OCI-LY3 (cell line): Measurements from ENCODE around the gene SLC35F2.
A peak's percentile ranks its signal among the peaks of the same experiment; 100 is the strongest.

Experiments used
- H2AFZ ChIP-seq: fragments of 200-600, 300-600 bp; shearing (Covaris generic); 2 replicates; pipeline ENCODE4 v1.6.0; 2014; ENCODE audit warnings: antibody characterized with exemption, low read depth, low read length
- H3K27ac ChIP-seq: fragments of 200-600, 300-600 bp; sonication (generic); 2 replicates; pipeline ENCODE4 v1.5.1; 2014; ENCODE audit warnings: mild to moderate bottlenecking, low read length, moderate library complexity, mixed read lengths
- H3K27me3 ChIP-seq: fragments of 200-600, 300-600 bp; sonication (generic); 2 replicates; pipeline ENCODE4 v1.6.1; 2014; ENCODE audit warnings: low read depth, low read length, mixed read lengths
- H3K36me3 ChIP-seq: fragments of 200-600, 300-600 bp; sonication (generic); replicated peaks from 2 replicates; pipeline ENCODE3; 2014; ENCODE audit warnings: low read depth, low read length, mixed read lengths
- H3K4me1 ChIP-seq: fragments of 300-600, 200-600 bp; sonication (generic); 2 replicates; pipeline ENCODE4 v1.6.1; 2014; ENCODE audit warnings: low read length, mixed read lengths
- H3K4me2 ChIP-seq: fragments of 200-600, 300-600 bp; sonication (generic); 2 replicates; pipeline ENCODE4 v1.6.1; 2014; ENCODE audit warnings: low read length, mixed read lengths
- H3K4me3 ChIP-seq: fragments of 300-600, 200-600 bp; sonication (generic); 2 replicates; pipeline ENCODE4 v1.5.1; 2014; ENCODE audit warnings: antibody characterized with exemption, mild to moderate bottlenecking, low read length, moderate library complexity
- H3K79me2 ChIP-seq: fragments of 300-600, 200-600 bp; shearing (Covaris generic); 2 replicates; pipeline ENCODE4 v1.6.1; 2014; ENCODE audit warnings: mild to moderate bottlenecking, low read length, mixed read lengths
- H3K9ac ChIP-seq: fragments of 300-600, 200-600 bp; shearing (Covaris generic); 2 replicates; pipeline ENCODE4 v1.6.0; 2014; ENCODE audit warnings: mild to moderate bottlenecking, low read length, moderate library complexity
- H3K9me3 ChIP-seq: fragments of 200-600, 300-600 bp; shearing (Covaris generic); 2 replicates; pipeline ENCODE4 v1.6.1; 2014; ENCODE audit warnings: low read length, mixed read lengths; ENCODE audit not compliant: insufficient read depth
- H4K20me1 ChIP-seq: fragments of 200-600, 300-600 bp; sonication (generic); 2 replicates; pipeline ENCODE4 v1.6.1; 2016; ENCODE audit warnings: low read length, mixed read lengths; ENCODE audit not compliant: insufficient read depth
- EZH2phosphoT487 ChIP-seq: fragments of 200-600 bp; shearing (Covaris generic); IDR thresholded peaks from 2 replicates; pipeline ENCODE4 v1.6.1; 2018; ENCODE audit warnings: antibody characterized with exemption, mixed run types, low read depth
- TF ChIP-seq, protein P1 (sequence below): fragments of 200-600, 300-600 bp; sonication (generic); IDR thresholded peaks from 2 replicates; pipeline ENCODE4 v1.5.1; 2014; ENCODE audit warnings: antibody characterized with exemption, low read length, low read depth

The SLC35F2 gene

GRCh38 chr11:107801641-107802040 lies 56.9 kb downstream of the SLC35F2 start:
- Histone ChIP-seq H3K9me3 (no peaks in the 10 kb centered on the region), H4K20me1 (no peaks in the 10 kb centered on the region), H3K9ac (no peak overlapping the region), H2AFZ (no peak overlapping the region), H3K36me3 (peaks cover 17% of the 10 kb centered on the region), H3K27me3 (no peaks in the 10 kb centered on the region), H3K27ac (no peak overlapping the region), H3K4me3 (no peak overlapping the region), H3K4me2 (no peak overlapping the region), H3K79me2 (no peaks in the 10 kb centered on the region), H3K4me1 (no peaks in the 10 kb centered on the region)
- TF ChIP-seq, protein P1, sequence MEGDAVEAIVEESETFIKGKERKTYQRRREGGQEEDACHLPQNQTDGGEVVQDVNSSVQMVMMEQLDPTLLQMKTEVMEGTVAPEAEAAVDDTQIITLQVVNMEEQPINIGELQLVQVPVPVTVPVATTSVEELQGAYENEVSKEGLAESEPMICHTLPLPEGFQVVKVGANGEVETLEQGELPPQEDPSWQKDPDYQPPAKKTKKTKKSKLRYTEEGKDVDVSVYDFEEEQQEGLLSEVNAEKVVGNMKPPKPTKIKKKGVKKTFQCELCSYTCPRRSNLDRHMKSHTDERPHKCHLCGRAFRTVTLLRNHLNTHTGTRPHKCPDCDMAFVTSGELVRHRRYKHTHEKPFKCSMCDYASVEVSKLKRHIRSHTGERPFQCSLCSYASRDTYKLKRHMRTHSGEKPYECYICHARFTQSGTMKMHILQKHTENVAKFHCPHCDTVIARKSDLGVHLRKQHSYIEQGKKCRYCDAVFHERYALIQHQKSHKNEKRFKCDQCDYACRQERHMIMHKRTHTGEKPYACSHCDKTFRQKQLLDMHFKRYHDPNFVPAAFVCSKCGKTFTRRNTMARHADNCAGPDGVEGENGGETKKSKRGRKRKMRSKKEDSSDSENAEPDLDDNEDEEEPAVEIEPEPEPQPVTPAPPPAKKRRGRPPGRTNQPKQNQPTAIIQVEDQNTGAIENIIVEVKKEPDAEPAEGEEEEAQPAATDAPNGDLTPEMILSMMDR: no peak
- TF ChIP-seq EZH2phosphoT487: no peak

- H3K27me3 ChIP-seq: no peaks in the 10 kb centered on the region
- H3K36me3 ChIP-seq: peaks cover 18% of the 10 kb centered on the region
- no peak overlapping the region for H2AFZ ChIP-seq
- H3K79me2 ChIP-seq: no peaks in the 10 kb centered on the region
- no peak overlapping the region for H3K27ac ChIP-seq
- H3K4me2 ChIP-seq: no peak overlapping the region
- H3K4me1 ChIP-seq: no peaks in the 10 kb centered on the region
- no peak overlapping the region for H3K9ac ChIP-seq
- H4K20me1 ChIP-seq: no peaks in the 10 kb centered on the region
- TF ChIP-seq EZH2phosphoT487: no peak
- TF ChIP-seq, protein P1: peak; percentile 63
- H3K4me3 ChIP-seq: no peak overlapping the region
- H3K9me3 ChIP-seq: no peaks in the 10 kb centered on the region
These were observed 59.2 kb downstream of the SLC35F2 start for GRCh38 chr11:107799218-107799859.

GRCh38 chr11:107792049-107792443 lies 66.5 kb downstream of the SLC35F2 start:
- no peaks in the 10 kb centered on the region for H3K27me3 ChIP-seq
- no peaks in the 10 kb centered on the region for H3K4me1 ChIP-seq
- TF ChIP-seq EZH2phosphoT487: no peak
- TF ChIP-seq, protein P1: no peak
- H3K36me3 ChIP-seq: peaks cover 8% of the 10 kb centered on the region
- no peaks in the 10 kb centered on the region for H4K20me1 ChIP-seq
- H2AFZ ChIP-seq: no peak overlapping the region
- no peak overlapping the region for H3K4me3 ChIP-seq
- H3K79me2 ChIP-seq: no peaks in the 10 kb centered on the region
- H3K27ac ChIP-seq: no peak overlapping the region
- H3K4me2 ChIP-seq: no peak overlapping the region
- no peaks in the 10 kb centered on the region for H3K9me3 ChIP-seq
- no peak overlapping the region for H3K9ac ChIP-seq

DNA sequence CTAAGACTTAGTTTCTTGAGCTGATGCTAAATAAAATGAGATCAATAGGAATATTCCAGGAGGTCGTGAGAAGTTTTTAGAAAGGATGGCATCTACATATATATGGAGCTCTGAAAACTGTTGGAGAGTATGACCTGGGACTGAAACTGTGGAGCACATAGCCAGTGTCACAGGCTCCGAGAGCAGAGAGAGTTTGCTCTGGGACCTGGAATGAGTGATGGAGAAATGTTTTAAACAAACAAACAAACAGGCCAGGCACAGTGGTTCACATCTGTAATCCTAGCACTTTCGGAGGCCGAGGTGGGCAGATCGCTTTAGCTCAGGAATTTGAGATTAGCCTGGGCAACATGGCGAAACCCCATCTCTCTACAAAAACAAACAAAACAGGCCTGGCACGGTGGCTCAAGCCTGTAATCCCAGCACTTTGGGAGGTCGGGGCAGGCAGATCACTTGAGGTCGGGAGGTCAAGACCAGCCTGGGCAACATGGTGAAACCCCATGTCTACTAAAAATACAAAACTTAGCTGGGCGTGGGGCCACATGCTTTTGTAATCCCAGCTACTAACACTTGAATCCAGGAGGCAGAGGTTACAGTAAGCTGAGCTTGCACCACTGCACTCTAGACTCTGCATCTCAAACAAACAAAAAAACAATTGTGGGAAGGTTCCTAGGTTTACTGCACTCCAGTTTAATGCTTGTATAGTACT lies 67.1 kb downstream of the SLC35F2 start:
- TF ChIP-seq EZH2phosphoT487: no peak
- TF ChIP-seq, protein P1: no peak
- no peaks in the 10 kb centered on the region for H3K4me1 ChIP-seq
- H3K36me3 ChIP-seq: peaks cover 8% of the 10 kb centered on the region
- no peak overlapping the region for H3K4me3 ChIP-seq
- no peak overlapping the region for H2AFZ ChIP-seq
- H3K4me2 ChIP-seq: no peak overlapping the region
- no peaks in the 10 kb centered on the region for H4K20me1 ChIP-seq
- no peak overlapping the region for H3K9ac ChIP-seq
- H3K79me2 ChIP-seq: no peaks in the 10 kb centered on the region
- no peak overlapping the region for H3K27ac ChIP-seq
- H3K27me3 ChIP-seq: no peaks in the 10 kb centered on the region
- H3K9me3 ChIP-seq: no peaks in the 10 kb centered on the region
